SU-DHL-6 (cell line): ENCODE results near the gene ALKBH3.

Experiments used
- H2AFZ ChIP-seq: fragments of 200-600 bp; sonication (generic); 2 replicates; pipeline ENCODE4 v1.6.1; 2014; ENCODE audit warnings: low read depth, mild to moderate bottlenecking, moderate library complexity, mixed read lengths, antibody characterized with exemption, low read length; ENCODE audit not compliant: severe bottlenecking
- H3F3A ChIP-seq: fragments of 200-600 bp; shearing (Covaris generic); 2 replicates; pipeline ENCODE4 v1.6.0; 2016; ENCODE audit warnings: antibody characterized with exemption, mild to moderate bottlenecking; ENCODE audit not compliant: insufficient read depth
- H3K27ac ChIP-seq: fragments of 200-600 bp; sonication (generic); 2 replicates; pipeline ENCODE4 v1.5.1; 2016; ENCODE audit warnings: low read depth, mild to moderate bottlenecking, low read length, moderate library complexity, mixed read lengths
- H3K27me3 ChIP-seq: fragments of 200-600 bp; sonication (generic), shearing (Covaris generic); 2 replicates; pipeline ENCODE4 v1.6.0; 2014; ENCODE audit warnings: mild to moderate bottlenecking, low read length
- H3K36me3 ChIP-seq: fragments of 200-600 bp; sonication (generic); 2 replicates; pipeline ENCODE4 v1.6.1; 2014; ENCODE audit warnings: mild to moderate bottlenecking, low read length, mixed read lengths
- H3K4me2 ChIP-seq: fragments of 300-600, 200-600 bp; shearing (Covaris generic), sonication (generic); 2 replicates; pipeline ENCODE4 v1.6.0; 2014; ENCODE audit warnings: low read length, low read depth, mild to moderate bottlenecking; ENCODE audit not compliant: poor library complexity, severe bottlenecking
- H3K4me3 ChIP-seq: fragments of 200-600 bp; sonication (generic); 2 replicates; pipeline ENCODE4 v1.5.1; 2014; ENCODE audit warnings: antibody characterized with exemption, low read length, mild to moderate bottlenecking, mixed read lengths; ENCODE audit not compliant: insufficient read depth, poor library complexity, severe bottlenecking
- H3K79me2 ChIP-seq: fragments of 200-600 bp; sonication (generic); 2 replicates; pipeline ENCODE4 v1.6.1; 2014; ENCODE audit warnings: mild to moderate bottlenecking, low read length, moderate library complexity; ENCODE audit not compliant: insufficient read depth
- H3K9ac ChIP-seq: fragments of 200-600 bp; sonication (generic); 2 replicates; pipeline ENCODE4 v1.7.0; 2014; ENCODE audit warnings: mild to moderate bottlenecking, low read length
- H3K9me2 ChIP-seq: fragments of 200-600 bp; sonication (generic); replicated peaks from 2 replicates; pipeline ENCODE4 v1.6.1; 2014; ENCODE audit warnings: low read length; ENCODE audit not compliant: insufficient read depth
- H3K9me3 ChIP-seq: fragments of 200-600 bp; sonication (generic); 2 replicates; pipeline ENCODE4 v1.6.1; 2014; ENCODE audit warnings: low read length, mixed read lengths; ENCODE audit not compliant: insufficient read depth
- H4K20me1 ChIP-seq: fragments of 200-600 bp; sonication (generic); 2 replicates; pipeline ENCODE4 v1.6.1; 2014; ENCODE audit warnings: low read depth, mild to moderate bottlenecking, antibody characterized with exemption, low read length, moderate library complexity, mixed read lengths
- CTCF ChIP-seq: fragments of 200-600 bp; sonication (generic); IDR thresholded peaks from one replicate; pipeline ENCODE4 v1.5.1; 2017; ENCODE audit warnings: antibody characterized with exemption, mild to moderate bottlenecking, low read length, moderate library complexity; ENCODE audit not compliant: insufficient read depth, poor library complexity, severe bottlenecking
- EZH2phosphoT487 ChIP-seq: fragments of 200-600 bp; sonication (generic), shearing (Covaris generic); conservative IDR thresholded peaks from 2 replicates; pipeline ENCODE4 v1.6.1; 2018; ENCODE audit warnings: mild to moderate bottlenecking, antibody characterized with exemption, low read length, moderate library complexity, mixed read lengths

The ALKBH3 gene

GRCh38 chr11:43967661-43968060 is 87.0 kb downstream of the ALKBH3 start:
- H3F3A ChIP-seq: no peaks in the 10 kb centered on the region
- no peaks in the 10 kb centered on the region for H3K36me3 ChIP-seq
- no peaks in the 10 kb centered on the region; the same call in 1 of the 2 replicates for H3K27me3 ChIP-seq
- no peak overlapping the region for H3K27ac ChIP-seq
- H3K79me2 ChIP-seq: no peaks in the 10 kb centered on the region
- no peak overlapping the region for H3K9ac ChIP-seq
- TF ChIP-seq CTCF (no peak), EZH2phosphoT487 (no peak)
- no peak overlapping the region for H3K4me2 ChIP-seq
- no peaks in the 10 kb centered on the region for H3K9me3 ChIP-seq
- H4K20me1 ChIP-seq: no peaks in the 10 kb centered on the region
- H3K4me3 ChIP-seq: no peak overlapping the region
- H3K9me2 ChIP-seq: no peaks in the 10 kb centered on the region
- H2AFZ ChIP-seq: no peak overlapping the region

GRCh38 chr11:43968719-43969118 is 88.1 kb downstream of the ALKBH3 start:
- H2AFZ ChIP-seq: no peak overlapping the region
- no peaks in the 10 kb centered on the region for H3K9me2 ChIP-seq
- TF ChIP-seq CTCF (no peak), EZH2phosphoT487 (no peak)
- H3K27me3 ChIP-seq: no peaks in the 10 kb centered on the region; the same call in 1 of the 2 replicates
- H3F3A ChIP-seq: no peaks in the 10 kb centered on the region
- H3K4me3 ChIP-seq: no peak overlapping the region
- no peak overlapping the region for H3K4me2 ChIP-seq
- no peak overlapping the region for H3K27ac ChIP-seq
- no peaks in the 10 kb centered on the region for H3K79me2 ChIP-seq
- H3K9ac ChIP-seq: no peak overlapping the region
- H3K36me3 ChIP-seq: no peaks in the 10 kb centered on the region
- no peaks in the 10 kb centered on the region for H4K20me1 ChIP-seq
- H3K9me3 ChIP-seq: no peaks in the 10 kb centered on the region

GRCh38 chr11:43969543-43969942 is 88.9 kb downstream of the ALKBH3 start:
- no peak overlapping the region for H3K9ac ChIP-seq
- no peaks in the 10 kb centered on the region for H3K9me2 ChIP-seq
- no peak overlapping the region for H2AFZ ChIP-seq
- H4K20me1 ChIP-seq: no peaks in the 10 kb centered on the region
- H3K9me3 ChIP-seq: no peaks in the 10 kb centered on the region
- no peaks in the 10 kb centered on the region for H3K36me3 ChIP-seq
- no peak overlapping the region for H3K27ac ChIP-seq
- TF ChIP-seq CTCF (no peak), EZH2phosphoT487 (no peak)
- no peak overlapping the region for H3K4me2 ChIP-seq
- H3F3A ChIP-seq: no peaks in the 10 kb centered on the region
- H3K27me3 ChIP-seq: peaks cover under 1% of the 10 kb centered on the region; the same call in 1 of the 2 replicates
- H3K4me3 ChIP-seq: no peak overlapping the region
- no peaks in the 10 kb centered on the region for H3K79me2 ChIP-seq
